Measurements from ENCODE around the gene NXPH1.

Gene NXPH1

DNA sequence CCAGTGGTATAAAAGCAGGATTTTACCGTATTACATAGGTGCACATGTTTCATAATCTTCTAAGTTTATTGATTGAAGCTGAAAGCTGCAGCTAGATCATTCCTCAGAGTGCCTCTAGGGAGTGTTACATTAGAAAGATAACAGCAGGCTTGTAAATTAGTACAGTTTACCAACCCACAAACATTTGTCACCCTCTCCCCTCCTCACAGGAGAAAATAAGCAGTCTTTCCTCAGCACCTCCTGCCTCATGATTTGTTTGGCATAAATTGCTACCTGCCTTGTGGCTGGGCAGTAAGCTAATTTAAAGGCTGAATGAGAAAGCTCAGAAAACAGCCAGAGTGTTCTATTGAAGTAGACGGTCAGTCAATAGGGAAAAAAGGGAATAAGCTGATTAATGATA is 74.2 kb downstream of the NXPH1 start:
- DNase-seq (ENCODE audit: low read depth, low spot score): no peak

GRCh38 chr7:8509621-8510020 is 76.2 kb downstream of the NXPH1 start:
- no peak for DNase-seq (ENCODE audit: low read depth, low spot score)

DNA sequence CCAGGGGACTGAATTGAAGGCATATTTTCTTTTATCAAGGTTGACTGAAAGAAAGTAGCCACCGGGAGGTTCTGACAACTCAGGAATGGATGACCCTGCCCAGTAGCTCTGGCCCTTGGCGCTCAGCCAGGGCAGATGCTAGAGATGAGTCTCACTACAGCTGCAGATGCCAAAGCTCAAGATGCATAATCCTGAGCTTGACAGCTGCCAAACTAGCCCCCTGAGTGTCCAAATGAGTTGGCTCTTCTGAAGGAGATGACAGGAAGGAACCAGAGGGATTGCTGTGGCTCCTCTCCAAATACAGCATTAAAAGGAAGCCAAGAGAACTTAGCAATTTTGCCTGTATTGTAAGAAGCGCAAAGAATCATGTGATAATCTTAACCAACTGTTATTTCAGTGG is 78.4 kb downstream of the NXPH1 start:
- no peak for DNase-seq (ENCODE audit: low read depth, low spot score)

GRCh38 chr7:8514781-8515519 is 81.5 kb downstream of the NXPH1 start:
- no peak for DNase-seq (ENCODE audit: low read depth, low spot score)

- no peak for DNase-seq (ENCODE audit: low read depth, low spot score)
Measured at GRCh38 chr7:8515640-8516185, 82.3 kb downstream of the NXPH1 start.

DNA sequence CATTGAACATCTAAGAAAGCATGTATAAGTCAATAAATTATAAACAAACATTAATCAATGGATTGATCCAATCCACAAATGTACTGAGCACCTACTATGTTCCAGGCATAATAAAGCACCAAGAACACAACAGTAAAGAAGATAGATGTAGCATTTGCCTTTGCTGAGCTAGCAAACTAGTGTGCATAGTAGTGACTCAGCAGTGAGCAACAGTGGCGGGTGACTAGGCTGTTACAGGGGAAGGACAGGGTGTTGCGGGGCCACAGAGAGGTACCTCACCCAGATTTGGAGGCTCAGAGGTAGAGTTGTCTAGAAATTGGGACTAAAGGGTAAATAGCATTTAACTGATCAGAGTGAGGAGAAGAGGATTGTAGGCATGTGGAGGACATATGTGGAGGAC is 83.6 kb downstream of the NXPH1 start:
- DNase-seq (ENCODE audit: low read depth, low spot score): no peak

GRCh38 chr7:8528311-8528710 is 94.9 kb downstream of the NXPH1 start:
- DNase-seq (ENCODE audit: low read depth, low spot score): no peak

DNA sequence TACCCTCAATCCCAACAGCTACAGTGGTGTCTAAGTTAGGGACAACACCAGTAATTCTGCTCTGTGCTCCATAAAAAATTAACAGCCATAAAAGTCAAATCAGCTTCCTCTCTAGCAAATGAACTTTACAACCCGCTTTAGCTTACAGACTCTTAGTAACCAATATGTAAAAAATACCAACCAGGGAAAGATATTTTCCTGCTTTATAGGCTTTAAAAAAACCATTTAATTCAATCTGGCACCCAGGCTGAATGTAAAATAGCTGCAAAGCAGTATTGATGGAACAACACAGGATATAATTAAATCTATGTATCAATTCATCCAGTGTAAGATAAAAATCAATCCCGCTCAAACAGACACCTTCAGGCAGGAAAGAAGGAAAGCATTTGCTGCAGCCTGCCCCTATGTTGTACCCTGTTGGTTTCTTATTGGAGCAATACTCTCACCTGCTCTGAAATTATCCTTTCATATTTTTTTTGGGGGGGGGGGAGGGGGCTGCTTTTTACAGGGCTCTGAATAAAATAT is 98.6 kb downstream of the NXPH1 start:
- DNase-seq (ENCODE audit: low read depth, low spot score): no peak

GRCh38 chr7:8536431-8536830 is 103.0 kb downstream of the NXPH1 start:
- DNase-seq (ENCODE audit: low read depth, low spot score): no peak

DNA sequence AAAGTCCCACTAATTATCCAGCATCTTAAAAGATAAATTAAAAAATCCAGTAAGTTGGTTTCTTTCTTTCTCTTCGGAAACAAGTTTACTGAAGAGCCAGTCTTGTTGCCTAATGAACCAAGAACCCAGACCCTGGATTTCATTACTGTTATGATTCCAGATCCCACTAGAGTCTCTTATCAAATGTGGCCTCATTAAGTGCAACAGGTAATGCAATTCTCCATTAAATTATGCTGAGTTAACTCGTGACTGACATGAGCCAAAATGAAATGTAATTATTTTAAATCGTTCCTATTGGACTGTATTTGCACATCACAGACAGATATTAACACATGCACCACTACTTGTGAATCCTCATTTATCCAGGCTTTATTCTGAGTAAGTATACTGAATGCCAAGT is 115.6 kb downstream of the NXPH1 start:
- DNase-seq (ENCODE audit: low read depth, low spot score): no peak

DNA sequence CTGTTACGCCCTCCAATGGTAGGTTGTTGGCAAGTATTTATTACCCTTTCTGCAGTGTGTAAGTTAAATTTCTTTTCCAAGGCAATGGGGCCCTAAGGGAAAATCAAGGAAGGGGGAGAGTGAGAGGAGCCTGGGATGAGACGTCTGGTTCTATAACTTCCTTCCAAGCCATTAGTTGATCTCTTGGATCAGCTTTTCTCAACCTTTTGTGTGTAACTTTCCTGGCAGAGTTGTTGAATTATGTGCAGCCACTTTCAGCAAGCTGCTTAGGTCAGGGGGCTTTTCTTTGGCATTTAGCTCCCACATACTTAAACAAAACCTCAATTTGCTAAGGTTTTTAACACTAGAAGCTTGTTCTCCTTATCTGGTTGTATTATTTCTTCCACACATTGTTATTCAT is 127.1 kb downstream of the NXPH1 start:
- no peak for DNase-seq (ENCODE audit: low read depth, low spot score)

DNA sequence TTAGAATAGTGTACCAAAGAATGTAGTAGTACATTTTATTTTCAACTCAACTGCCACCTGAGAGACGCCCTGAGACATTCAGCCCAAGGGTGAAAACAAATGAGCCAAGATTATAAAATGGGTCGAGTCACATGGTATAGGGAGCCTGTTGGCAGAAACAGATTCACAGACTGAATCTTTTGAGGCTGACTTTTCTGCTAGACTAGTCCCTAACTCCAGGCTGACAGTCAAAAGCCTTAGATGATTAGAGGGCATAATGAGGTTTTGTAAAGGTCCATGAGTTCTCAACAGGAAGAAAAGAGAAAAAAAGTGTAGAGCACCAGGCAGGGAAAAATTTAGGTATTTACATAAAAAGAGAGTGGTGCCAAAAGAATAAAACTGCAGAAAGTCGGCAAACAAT is 128.0 kb downstream of the NXPH1 start:
- no peak for DNase-seq (ENCODE audit: low read depth, low spot score)

- no peak for DNase-seq (ENCODE audit: low read depth, low spot score)
Measured at GRCh38 chr7:8564281-8564680, 130.9 kb downstream of the NXPH1 start.

DNA sequence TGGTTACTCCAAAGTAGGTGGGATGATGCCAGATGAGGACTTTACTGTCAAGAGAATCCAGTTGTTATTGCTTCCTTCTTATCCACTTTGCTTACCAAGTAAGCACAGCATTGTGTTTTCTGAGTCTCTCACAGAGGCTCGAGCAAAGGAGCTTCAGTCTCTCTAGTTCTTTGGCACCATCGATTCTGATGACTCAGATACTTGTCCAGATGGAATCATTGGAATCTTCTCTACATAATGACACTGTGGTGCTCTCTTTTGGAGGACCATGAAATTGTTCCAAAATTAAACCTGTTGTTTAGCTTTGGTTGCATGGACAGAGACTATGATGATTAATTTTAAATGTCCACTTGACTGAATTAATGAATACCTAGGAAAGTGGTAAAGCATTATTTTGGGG is 132.6 kb downstream of the NXPH1 start:
- no peak for DNase-seq (ENCODE audit: low read depth, low spot score)

GRCh38 chr7:8567626-8568025 is 134.2 kb downstream of the NXPH1 start:
- no peak for DNase-seq (ENCODE audit: low read depth, low spot score)

- no peak for DNase-seq (ENCODE audit: low read depth, low spot score)
Measured at GRCh38 chr7:8579661-8580194, 146.3 kb downstream of the NXPH1 start.

DNA sequence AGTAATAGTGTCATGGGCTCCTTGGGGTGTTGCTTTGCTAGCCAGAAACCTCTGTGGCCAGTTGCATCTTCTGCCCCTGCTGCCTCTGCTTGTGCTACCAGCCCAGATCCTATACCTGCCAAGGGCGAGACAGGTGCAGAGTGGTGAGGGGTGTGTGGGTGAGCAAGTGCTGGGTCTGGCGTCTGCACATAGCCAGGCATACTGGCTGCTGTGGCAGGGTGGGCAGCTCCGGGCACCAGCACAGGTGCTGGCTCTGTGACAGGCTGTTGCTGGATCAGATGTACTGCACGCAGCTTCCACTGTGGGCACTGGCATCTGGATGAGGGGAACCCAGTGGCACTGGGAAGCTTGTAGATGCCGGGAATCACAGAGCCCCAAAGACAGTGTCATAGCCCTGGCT is 148.4 kb downstream of the NXPH1 start:
- DNase-seq (ENCODE audit: low read depth, low spot score): no peak

DNA sequence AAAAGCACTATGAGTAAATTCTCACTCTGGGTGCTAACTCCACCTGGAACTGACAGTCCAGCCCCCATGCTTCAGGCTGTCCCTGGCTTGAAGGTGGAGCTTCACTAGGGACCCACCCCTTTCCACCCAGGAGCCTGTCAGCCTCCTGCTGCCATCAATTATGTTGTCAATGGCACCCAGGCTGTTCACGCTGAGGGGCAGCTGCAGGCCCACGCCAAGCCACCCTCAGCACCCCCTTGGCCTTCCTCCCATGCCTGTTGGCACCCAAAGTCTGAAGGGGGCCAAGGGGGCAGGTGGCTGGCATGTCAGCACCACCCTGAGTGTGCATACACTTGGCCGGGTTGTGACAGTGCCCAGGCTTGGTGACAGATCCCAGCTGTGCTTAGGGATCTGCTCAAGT is 149.3 kb downstream of the NXPH1 start:
- DNase-seq (ENCODE audit: low read depth, low spot score): no peak

- DNase-seq (ENCODE audit: low read depth, low spot score): no peak
Measured at GRCh38 chr7:8585591-8585990, 152.2 kb downstream of the NXPH1 start.

DNA sequence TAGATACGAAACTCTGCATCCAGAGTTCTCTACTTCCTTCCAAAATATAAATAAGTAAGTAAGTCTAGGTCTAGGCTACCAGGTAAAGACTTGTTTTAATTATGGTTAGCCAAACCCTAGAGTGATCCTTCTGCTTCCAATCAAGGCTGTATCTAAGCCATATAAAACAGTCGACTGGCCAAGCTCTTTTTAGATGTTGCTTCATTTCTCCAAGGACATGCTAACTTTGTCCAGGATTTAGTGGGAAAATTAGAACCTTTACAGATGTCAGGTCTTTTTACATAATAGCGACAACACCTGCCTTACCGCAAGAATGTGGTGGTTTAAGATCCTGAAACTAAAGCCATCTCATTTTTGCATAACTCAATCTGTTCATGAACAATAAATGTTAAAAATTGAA is 156.8 kb downstream of the NXPH1 start:
- no peak for DNase-seq (ENCODE audit: low read depth, low spot score)

GRCh38 chr7:8590791-8591190 is 157.4 kb downstream of the NXPH1 start:
- no peak for DNase-seq (ENCODE audit: low read depth, low spot score)

DNA sequence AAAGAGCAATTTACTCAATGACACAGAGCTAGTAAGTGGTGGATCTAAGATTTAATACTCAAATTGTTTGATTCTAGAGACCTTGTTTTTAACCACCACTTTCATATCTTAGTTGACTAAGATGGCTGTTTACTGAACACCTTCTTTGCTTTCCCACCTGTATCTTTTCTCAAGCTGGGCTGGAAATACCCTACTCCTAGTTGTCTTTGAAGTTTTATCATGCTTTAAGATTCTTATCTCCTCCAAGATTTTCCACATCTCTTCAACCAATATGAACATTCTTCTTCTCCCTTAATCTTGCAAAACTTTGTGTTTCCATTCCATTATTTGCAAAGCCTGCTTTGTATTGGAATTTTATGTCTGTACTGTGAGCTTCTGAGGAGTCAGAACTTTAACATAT is 157.9 kb downstream of the NXPH1 start:
- no peak for DNase-seq (ENCODE audit: low read depth, low spot score)

- no peak for DNase-seq (ENCODE audit: low read depth, low spot score)
Measured at GRCh38 chr7:8592167-8592566, 158.8 kb downstream of the NXPH1 start.
